DND-41 (cell line): Measurements from ENCODE around the gene USP46.

Experiments used
- ATAC-seq: fragments of 200-7000 bp; cut with Tn5 transposase; 3 replicates; pipeline ENCODE4 v1.9.1; 2021; ENCODE audit warnings: low read depth; ENCODE audit not compliant: insufficient read depth
- DNase-seq: peaks from one replicate; pipeline ENCODE4 v3.0.0-alpha.2; 2020
- H2AFZ ChIP-seq: 2 replicates; pipeline ENCODE4 v1.6.0; 2012; ENCODE audit warnings: low read depth, low read length
- H3K27ac ChIP-seq: 2 replicates; pipeline ENCODE4 v1.5.1; 2012; ENCODE audit warnings: low read length, inconsistent platforms
- H3K27me3 ChIP-seq: fragments of 200-600 bp; sonication (generic); 2 replicates; pipeline ENCODE4 v1.6.0; 2012; ENCODE audit warnings: low read length, mild to moderate bottlenecking, inconsistent platforms; ENCODE audit not compliant: insufficient read depth, poor library complexity
- H3K36me3 ChIP-seq: 2 replicates; pipeline ENCODE4 v1.5.1; 2012; ENCODE audit warnings: low read length, inconsistent platforms; ENCODE audit not compliant: insufficient read depth
- H3K4me1 ChIP-seq: 2 replicates; pipeline ENCODE4 v1.5.1; 2012; ENCODE audit warnings: mild to moderate bottlenecking, low read length; ENCODE audit not compliant: insufficient read depth
- H3K4me2 ChIP-seq: 2 replicates; pipeline ENCODE4 v1.6.0; 2012; ENCODE audit warnings: mild to moderate bottlenecking, moderate library complexity, low read length, inconsistent platforms; ENCODE audit not compliant: insufficient read depth
- H3K4me3 ChIP-seq, 2 experiments: fragments of 200-600 bp in 1 of 2; shearing (Covaris generic) in 1 of 2; 2 replicates each; pipeline ENCODE4 v1.5.1; 2012 to 2016; ENCODE audit warnings: inconsistent platforms in 2 of 2, low read length in 2 of 2, mild to moderate bottlenecking in 2 of 2, low read depth in 1 of 2, moderate library complexity in 1 of 2
- H3K79me2 ChIP-seq: 2 replicates; pipeline ENCODE4 v1.6.0; 2012; ENCODE audit warnings: low read length, inconsistent platforms; ENCODE audit not compliant: insufficient read depth
- H3K9ac ChIP-seq: 2 replicates; pipeline ENCODE4 v1.6.0; 2012; ENCODE audit warnings: low read depth, mild to moderate bottlenecking, inconsistent platforms, low read length, moderate library complexity
- H3K9me3 ChIP-seq: 2 replicates; pipeline ENCODE4 v1.5.1; 2012; ENCODE audit warnings: low read length, moderate library complexity, mild to moderate bottlenecking, inconsistent platforms; ENCODE audit not compliant: insufficient read depth, severe bottlenecking
- H4K20me1 ChIP-seq: 2 replicates; pipeline ENCODE4 v1.6.0; 2012; ENCODE audit warnings: low read length; ENCODE audit not compliant: insufficient read depth
- EZH2 ChIP-seq: IDR thresholded peaks from 3 replicates; pipeline ENCODE4 v1.6.1; 2012; ENCODE audit warnings: borderline replicate concordance, low read depth, mild to moderate bottlenecking, moderate library complexity, low read length, inconsistent platforms; ENCODE audit not compliant: severe bottlenecking
- TF ChIP-seq, protein P1 (sequence below): IDR thresholded peaks from 2 replicates; pipeline ENCODE4 v1.5.1; 2012; ENCODE audit warnings: borderline replicate concordance, low read length, moderate library complexity, mild to moderate bottlenecking; ENCODE audit not compliant: poor library complexity, severe bottlenecking; ENCODE audit errors: extremely low read depth

Gene USP46

DNA sequence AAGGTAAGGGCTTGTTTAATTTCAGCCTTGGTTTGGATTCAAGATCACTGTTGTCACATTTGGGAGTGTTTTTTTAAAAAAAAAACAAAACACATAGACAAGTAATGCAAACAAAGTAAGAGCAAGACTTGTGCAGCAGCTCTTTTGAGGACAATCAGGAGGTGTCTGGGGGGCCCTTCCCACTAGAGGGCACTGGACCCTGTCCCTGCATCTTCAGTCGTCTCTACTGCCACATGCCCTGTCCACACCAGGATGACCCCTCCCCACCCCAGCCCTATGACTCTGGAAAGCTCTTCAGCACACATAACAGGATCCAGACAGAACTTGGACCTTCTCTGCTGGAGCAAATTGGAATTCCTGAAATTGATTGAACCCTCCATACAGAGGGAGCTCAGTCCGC is 71.0 kb downstream of the USP46 start:
- Histone ChIP-seq H4K20me1 (no peaks in the 10 kb centered on the region), H3K36me3 (no peaks in the 10 kb centered on the region), H3K27ac (no peak overlapping the region), H3K9me3 (no peaks in the 10 kb centered on the region), H3K27me3 (no peaks in the 10 kb centered on the region), H3K79me2 (no peaks in the 10 kb centered on the region), H3K9ac (no peak overlapping the region), H2AFZ (no peak overlapping the region), H3K4me2 (no peak overlapping the region), H3K4me1 (no peaks in the 10 kb centered on the region), H3K4me3 (no peak overlapping the region)
- ATAC-seq (peak; percentile 44; the same call in 1 of the 3 replicates), DNase-seq (no peak)
- TF ChIP-seq, protein P1, sequence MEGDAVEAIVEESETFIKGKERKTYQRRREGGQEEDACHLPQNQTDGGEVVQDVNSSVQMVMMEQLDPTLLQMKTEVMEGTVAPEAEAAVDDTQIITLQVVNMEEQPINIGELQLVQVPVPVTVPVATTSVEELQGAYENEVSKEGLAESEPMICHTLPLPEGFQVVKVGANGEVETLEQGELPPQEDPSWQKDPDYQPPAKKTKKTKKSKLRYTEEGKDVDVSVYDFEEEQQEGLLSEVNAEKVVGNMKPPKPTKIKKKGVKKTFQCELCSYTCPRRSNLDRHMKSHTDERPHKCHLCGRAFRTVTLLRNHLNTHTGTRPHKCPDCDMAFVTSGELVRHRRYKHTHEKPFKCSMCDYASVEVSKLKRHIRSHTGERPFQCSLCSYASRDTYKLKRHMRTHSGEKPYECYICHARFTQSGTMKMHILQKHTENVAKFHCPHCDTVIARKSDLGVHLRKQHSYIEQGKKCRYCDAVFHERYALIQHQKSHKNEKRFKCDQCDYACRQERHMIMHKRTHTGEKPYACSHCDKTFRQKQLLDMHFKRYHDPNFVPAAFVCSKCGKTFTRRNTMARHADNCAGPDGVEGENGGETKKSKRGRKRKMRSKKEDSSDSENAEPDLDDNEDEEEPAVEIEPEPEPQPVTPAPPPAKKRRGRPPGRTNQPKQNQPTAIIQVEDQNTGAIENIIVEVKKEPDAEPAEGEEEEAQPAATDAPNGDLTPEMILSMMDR: peak; percentile 47
- TF ChIP-seq EZH2: no peak

DNA sequence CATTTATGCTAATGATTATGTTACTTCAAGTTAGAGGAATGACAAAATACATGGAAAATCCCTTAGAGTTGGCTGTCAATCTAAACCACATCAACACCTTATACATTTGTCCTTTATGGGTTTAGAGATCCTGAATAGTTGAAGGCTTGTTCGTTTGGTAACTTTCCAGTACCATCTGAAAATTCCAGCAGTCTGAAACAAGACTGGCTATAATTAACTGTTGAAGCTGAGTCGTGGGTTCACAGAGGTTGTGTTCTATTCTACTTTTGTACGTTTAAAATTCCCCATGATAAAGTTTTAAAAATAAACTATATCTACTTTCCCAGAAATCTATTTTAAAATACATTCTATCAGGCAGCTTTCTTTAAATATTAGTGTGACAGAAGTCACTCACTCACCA is 73.0 kb downstream of the USP46 start:
- no peak overlapping the region for H3K4me2 ChIP-seq
- no peak overlapping the region for H3K4me3 ChIP-seq
- no peaks in the 10 kb centered on the region for H3K27me3 ChIP-seq
- no peak for ATAC-seq
- no peaks in the 10 kb centered on the region for H3K9me3 ChIP-seq
- no peak for TF ChIP-seq EZH2
- TF ChIP-seq, protein P1: no peak
- no peaks in the 10 kb centered on the region for H3K79me2 ChIP-seq
- H3K4me1 ChIP-seq: no peaks in the 10 kb centered on the region
- H4K20me1 ChIP-seq: no peaks in the 10 kb centered on the region
- H3K9ac ChIP-seq: no peak overlapping the region
- no peak for DNase-seq
- H3K27ac ChIP-seq: no peak overlapping the region
- no peak overlapping the region for H2AFZ ChIP-seq
- H3K36me3 ChIP-seq: no peaks in the 10 kb centered on the region

DNA sequence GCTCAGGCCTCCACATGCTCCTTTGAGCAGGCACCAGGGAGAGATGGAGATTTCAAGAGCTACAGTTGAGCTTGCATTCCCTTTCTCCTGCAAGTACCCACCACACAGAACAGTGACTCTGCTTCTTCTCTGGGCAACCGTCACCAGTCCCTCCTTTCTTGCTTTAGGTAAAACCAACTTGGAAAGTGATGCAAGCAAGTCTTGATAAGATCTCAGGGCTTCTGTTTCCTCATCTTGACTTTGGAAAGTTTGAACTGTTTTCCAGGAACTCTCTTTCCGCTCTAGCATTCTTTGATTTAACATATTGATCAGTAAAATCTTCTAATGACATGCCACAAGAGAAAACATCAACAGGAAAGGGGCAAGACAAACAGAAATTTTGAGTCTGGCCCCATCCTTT is 73.7 kb downstream of the USP46 start:
- Histone ChIP-seq H3K36me3 (no peaks in the 10 kb centered on the region), H4K20me1 (no peaks in the 10 kb centered on the region), H2AFZ (no peak overlapping the region), H3K4me2 (no peak overlapping the region), H3K9ac (no peak overlapping the region), H3K27ac (no peak overlapping the region), H3K9me3 (no peaks in the 10 kb centered on the region), H3K4me1 (no peaks in the 10 kb centered on the region), H3K4me3 (no peak overlapping the region), H3K79me2 (no peaks in the 10 kb centered on the region), H3K27me3 (no peaks in the 10 kb centered on the region)
- TF ChIP-seq, protein P1: no peak
- TF ChIP-seq EZH2: no peak
- ATAC-seq (no peak), DNase-seq (no peak)
